GM20000 (cell line): ENCODE data around the gene EIF5AL1.

Experiments used
- DNase-seq: peaks from one replicate; pipeline ENCODE4 v3.0.0; 2012; ENCODE audit warnings: low spot score
- TF ChIP-seq, protein P1 (sequence below): IDR thresholded peaks from 2 replicates; pipeline ENCODE4 v1.5.1; 2012; ENCODE audit warnings: mild to moderate bottlenecking, control low read depth; ENCODE audit errors: extremely low read depth, missing control alignments

EIF5AL1 gene

DNA sequence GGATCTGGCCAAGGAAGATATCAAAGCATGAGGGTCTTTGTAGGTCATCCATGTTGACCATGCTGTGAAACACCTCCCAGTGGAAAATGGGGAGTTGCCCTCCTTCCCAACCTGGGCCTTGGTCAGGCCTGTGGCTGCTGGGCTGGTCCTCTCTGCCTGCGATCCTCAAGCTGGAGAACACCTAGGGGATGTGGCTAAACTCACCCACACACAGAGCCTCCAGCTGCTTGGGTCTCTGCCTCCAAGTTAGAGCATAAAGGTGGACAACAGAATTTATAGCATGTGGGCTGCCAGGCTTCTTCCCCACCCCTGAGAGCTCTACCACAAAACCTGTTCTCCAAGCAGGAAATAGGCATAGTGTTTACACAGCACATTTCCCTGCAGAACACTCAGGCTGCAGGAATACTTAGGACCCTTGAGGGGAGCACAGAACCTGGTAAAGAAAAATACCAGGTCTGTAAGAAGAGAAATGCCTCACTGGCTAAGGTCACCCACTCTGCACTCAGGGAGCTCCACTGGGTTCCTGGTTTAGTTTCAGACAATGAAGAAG lies 47.9 kb downstream of the EIF5AL1 start, which contains the start of gene SFTPA2:
TSS of gene SFTPA2 (minus strand) at position 248 of the 550 bp plus-strand sequence. CDS start 924 bp downstream, outside the sequence.
- TF ChIP-seq, protein P1, sequence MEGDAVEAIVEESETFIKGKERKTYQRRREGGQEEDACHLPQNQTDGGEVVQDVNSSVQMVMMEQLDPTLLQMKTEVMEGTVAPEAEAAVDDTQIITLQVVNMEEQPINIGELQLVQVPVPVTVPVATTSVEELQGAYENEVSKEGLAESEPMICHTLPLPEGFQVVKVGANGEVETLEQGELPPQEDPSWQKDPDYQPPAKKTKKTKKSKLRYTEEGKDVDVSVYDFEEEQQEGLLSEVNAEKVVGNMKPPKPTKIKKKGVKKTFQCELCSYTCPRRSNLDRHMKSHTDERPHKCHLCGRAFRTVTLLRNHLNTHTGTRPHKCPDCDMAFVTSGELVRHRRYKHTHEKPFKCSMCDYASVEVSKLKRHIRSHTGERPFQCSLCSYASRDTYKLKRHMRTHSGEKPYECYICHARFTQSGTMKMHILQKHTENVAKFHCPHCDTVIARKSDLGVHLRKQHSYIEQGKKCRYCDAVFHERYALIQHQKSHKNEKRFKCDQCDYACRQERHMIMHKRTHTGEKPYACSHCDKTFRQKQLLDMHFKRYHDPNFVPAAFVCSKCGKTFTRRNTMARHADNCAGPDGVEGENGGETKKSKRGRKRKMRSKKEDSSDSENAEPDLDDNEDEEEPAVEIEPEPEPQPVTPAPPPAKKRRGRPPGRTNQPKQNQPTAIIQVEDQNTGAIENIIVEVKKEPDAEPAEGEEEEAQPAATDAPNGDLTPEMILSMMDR = no peak
- no peak for DNase-seq

DNA sequence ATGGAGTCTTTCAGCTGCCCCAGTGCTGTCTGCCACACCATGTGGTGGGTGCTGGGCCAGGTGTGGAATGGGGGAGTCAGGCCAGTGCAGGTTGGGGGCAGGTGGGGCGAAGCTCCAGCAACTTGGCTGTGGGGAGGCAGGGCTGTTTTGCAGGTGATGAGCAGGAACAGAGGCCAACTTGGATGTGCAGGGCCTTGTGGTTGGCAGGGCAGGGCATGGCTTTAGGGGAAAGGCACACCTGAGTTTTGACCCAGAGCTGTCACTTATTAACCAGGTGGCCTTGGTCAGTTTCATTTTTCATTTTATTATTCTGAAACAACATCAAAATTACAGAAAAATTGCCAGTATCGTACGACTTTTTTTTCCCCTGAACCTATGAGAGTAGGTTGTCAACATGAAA lies 48.9 kb downstream of the EIF5AL1 start:
- TF ChIP-seq, protein P1 = no peak

DNA sequence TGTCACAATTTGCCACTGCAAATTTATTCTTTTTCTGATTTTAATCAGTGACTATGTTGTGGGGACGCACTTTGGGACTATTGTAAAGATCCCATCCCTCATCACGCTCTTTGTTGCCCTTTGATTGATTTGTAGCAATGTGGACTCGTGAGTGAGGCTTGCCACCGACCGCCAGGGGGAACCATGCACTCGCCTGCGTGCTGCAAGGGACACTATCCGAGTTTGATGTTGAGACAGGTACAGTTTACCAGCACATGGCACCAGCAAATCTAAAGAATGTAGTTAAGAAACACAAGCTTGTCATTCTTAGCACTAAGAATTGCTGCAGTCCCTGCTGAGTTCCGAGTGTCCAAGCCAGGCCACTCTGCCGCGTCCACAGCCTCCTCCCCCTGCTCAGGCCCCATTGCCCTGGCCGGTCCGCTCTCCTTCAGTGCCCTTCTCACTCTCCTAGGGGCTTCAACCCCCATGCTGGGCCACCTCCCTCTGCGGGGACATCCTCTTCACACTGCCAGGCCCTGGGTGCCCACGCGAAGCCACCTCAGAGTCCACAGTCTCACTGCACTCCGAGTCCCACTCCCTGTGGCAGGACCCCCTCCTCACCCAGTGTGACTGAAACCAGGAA lies 49.9 kb downstream of the EIF5AL1 start:
- peak; percentile 49 for DNase-seq
- TF ChIP-seq, protein P1 = peak; percentile 85

More for the DNA sequence above, 48.9 kb downstream of the EIF5AL1 start:
- no peak for DNase-seq

DNA sequence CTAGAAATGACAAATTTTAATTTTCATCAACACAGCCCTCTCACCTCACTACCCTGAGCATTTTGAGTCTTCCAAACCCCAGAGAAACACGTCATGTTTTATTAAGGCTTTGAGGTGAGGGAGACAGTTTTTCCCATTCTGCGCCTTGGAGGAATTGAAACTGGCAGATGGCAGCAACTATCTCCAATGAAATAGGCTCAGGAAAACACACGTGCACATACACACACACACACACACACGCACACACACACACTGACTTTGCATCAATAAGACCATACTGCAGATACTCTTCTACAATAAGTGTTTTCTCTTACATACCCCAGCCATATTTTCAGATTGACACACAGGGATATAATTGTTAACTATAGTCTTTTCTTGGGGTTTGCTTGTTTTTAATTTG lies 51.1 kb downstream of the EIF5AL1 start:
- TF ChIP-seq, protein P1 = no peak
- no peak for DNase-seq
